ENCODE results near the gene MTHFSD.
A peak's percentile ranks its signal among the peaks of the same experiment; 100 is the strongest.
"Not testable (repeated sequence)": the region's sequence is repeated elsewhere in the genome, so short reads cannot be mapped to it uniquely, and the experiment has no call there.

Gene MTHFSD, protein sequence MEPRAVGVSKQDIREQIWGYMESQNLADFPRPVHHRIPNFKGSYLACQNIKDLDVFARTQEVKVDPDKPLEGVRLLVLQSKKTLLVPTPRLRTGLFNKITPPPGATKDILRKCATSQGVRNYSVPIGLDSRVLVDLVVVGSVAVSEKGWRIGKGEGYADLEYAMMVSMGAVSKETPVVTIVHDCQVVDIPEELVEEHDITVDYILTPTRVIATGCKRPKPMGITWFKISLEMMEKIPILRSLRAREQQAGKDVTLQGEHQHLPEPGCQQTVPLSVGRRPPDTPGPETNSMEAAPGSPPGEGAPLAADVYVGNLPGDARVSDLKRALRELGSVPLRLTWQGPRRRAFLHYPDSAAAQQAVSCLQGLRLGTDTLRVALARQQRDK

DNA sequence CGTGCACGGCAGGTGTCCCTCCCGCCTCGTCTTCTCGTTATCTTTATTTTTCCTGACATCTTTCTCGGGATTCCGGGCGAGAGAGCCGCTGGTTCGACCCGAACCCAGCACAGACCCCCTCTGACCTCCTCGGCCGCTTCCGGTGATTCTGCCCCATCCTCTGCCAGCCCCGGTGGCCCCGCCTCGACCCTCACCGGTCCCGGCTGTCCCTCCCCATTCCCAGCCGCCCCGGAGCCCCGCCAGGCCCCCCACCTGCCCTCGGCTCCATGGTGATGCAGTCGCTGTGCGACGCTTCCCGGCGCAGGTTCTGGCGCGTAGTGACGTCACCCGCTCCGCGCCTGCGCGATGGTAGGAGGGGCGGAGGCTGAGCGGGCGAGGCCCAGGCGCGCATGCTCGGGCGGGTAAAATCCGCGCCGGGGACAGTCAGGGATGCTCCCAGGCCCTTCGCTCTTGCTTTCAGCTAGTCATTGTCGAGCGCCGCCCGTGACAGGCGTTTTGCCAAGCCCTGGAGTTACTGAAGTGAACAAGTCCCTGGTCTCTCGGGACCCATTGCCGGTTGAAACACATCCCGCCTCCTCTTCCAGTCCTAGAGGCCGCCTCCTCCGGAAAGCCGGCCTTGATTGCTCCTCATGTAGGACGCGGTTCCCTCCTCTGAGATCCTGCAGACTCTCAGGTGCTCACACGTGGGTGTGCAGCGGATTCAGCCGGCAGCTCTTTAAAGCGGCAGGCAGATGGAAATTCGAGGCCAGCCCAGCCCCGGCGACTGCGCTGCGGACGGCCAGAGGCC lies at the start of gene MTHFSD:
Gene MTHFSD (minus strand): TSS at position 319 of the 787 bp plus-strand sequence. CDS start 51 bp downstream, at position 268.
- DNase-seq = peak; percentile 29 to 53

DNA sequence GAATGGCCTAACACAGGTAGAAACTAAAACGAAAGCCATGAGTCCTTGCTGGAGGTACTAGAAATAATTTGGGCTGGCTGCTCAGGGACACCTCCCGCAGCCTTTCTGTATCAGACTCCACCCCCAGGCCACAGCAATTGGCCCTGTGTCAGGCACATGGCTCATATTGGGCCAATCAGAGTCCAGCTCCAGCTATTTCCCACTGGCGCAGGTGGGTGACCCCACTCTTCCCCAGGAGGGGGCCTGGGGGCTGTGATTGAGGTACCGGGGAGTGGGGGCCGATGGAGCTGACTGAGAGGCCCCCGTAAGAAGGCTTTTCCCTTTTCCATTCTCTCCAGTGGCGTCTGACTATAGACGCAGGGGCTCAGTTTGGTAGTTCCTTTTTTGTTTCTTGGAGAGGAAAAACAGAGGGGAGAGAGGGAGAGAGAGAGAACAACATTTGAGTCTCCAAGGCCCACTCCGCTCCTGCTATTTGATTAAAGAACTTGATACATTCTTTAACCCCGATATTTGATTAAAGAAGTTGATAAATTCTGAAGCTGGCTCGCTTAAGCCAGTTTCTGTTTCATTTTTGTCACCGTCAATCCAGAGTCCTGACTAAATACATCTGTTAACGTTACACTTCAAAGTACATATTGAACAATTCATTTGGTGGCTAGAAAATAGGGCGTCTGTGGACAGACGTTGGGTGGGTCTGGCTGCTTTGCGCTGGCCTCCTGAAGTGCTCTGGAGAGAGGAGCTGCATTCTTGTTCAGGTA lies 49.6 kb upstream of the MTHFSD start:
- DNase-seq = no peak

DNA sequence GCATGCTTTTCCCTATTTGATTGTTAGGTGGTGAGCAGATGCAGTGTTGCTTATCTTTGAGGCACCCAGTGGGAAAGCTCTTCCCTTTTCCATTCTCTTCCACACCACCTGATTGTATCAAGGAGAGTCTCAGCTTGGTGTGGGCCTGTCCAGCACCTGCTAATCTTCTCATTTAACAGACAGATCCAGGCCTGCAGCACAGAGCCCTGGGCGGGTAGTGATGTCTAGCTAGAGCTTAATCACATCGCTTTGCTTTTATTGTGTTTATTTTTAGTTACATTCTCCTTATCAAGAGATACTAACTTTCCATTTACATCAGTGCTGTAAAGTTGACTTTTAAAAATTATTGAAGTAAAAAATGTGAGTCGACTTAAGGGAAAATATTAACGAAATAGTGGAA lies 47.5 kb upstream of the MTHFSD start:
- no peak for DNase-seq

DNA sequence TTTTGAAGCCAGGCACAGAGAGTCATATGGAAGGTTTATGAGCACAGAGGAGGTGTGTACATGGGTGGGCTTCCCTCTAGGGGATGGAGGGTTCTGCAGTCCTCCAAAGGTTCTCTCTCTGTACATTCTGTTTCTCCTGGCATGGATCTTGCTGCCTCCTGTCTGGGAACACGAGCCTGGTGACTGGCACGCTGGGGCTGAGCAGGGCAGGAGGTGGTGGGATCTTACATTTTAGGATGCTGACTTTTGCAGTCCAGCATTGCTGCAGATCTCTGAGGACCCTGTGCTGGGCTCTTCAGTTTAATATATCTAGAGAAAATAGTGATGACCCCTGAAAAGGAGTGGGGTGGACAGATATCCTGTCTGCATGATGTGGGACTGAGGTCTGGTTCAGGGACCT lies 46.3 kb upstream of the MTHFSD start:
- DNase-seq = no peak

DNA sequence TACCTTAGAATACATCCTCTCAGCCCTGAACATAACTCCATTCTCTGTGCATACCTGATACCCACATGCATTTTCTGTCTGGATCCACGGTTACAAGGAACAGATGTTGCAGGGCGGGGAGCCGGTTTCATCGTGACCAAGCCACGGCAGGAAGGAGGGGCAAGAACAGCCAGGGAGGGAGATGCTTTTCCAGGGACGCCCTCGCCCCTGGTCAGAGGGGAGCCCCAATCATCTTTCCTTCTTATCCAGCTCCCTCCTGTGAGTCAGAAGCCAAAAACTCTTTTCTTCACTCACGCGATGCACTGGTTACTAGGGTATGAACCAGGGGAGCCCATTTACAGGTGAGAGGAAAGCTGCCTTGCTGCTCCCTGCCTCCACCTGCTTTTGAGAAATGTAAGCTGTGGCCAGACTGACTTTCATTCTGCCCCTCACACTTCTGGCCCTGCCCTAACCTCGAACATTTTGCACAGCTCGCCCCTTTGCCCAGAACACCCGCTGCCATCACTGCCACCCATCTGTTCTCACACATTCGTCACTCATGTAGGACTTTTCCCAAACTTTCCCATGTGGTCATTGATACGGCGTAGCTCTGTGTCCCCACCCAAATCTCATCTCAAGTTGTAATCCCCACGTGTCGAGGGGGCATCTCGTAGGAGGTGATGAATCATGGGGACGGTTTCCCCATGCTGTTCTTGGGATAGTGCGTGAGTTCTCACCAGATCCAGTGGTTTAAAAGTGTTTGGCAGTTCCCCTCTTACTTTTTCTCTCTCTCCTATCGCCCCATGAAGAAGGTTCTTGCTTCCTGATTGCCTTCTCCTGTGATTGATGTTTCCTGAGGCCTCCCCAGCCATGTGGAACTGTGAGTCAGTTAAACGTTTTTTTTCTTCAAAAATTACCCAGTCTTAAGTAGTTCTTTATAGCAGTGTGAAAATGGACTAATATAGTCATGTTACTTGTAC lies 43.9 kb upstream of the MTHFSD start:
- DNase-seq = no peak

DNA sequence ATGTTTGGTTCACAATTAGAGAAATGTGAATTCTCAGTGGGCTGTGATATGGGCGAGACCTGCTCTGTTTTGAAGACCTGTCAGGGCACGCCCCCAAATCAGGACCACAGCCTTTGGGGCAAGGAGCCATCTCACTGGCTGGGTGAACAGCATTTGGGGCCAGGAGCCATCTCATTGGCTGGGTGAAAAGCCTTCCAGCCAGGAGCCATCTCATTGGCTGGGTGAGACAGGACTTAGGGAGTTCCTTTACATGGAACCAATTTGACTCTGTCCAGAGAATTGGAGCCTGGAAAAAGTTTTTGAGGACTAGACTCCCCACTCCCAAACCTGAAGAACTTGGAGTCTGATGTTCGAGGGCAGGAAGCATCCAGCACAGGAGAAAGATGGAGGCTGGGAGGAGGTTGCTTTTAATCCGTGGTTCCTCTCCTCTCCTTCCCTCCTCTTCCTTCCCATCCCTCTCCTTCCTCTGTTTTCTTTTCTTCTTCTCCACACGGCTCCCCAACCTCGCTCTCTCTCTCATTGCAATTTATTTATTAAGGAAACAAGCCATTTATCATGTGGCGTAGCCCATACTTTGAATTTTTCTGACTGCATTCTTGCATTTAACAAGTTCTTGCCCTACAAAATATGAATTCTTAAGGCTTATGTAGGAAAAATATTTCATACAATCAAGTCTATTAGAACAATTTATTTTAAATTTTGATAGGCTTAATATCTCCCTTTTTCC lies 43.0 kb upstream of the MTHFSD start:
- no peak for DNase-seq

DNA sequence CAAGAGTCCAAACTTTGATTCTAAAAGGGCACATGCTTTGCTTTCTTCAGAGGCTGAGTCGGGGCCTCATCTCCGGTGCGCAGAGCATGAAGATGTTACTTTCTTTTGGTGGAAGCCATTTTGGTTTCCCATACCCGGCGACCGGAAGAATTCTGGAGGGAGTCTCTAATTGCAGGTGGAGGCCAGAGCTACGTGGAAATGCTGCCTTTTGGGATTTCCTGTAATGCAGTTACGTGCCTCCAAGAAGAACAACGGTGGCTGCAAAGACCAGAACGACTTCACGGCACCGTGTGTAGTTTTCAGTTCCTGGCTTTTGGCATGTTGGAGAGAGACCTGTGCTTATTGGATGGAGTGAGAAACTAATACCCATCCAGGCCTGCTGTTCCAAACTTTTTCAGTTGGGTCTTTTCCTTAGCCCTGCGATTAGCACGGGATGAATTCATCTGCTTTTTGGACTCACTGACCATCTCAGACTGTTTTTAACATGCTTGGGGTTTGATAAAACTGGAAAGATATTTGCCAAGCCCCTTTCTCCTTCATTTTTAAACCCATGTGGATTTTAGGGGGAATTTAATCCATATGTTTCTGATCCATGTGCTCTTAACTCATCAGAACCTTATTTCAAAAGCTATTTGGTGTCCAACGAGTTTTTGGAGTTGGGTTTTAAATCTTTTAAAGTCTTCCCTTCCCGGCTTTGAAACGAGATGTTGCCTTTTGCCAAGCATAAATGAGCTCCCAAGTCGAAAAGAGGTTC lies 42.3 kb upstream of the MTHFSD start:
- DNase-seq = no peak

DNA sequence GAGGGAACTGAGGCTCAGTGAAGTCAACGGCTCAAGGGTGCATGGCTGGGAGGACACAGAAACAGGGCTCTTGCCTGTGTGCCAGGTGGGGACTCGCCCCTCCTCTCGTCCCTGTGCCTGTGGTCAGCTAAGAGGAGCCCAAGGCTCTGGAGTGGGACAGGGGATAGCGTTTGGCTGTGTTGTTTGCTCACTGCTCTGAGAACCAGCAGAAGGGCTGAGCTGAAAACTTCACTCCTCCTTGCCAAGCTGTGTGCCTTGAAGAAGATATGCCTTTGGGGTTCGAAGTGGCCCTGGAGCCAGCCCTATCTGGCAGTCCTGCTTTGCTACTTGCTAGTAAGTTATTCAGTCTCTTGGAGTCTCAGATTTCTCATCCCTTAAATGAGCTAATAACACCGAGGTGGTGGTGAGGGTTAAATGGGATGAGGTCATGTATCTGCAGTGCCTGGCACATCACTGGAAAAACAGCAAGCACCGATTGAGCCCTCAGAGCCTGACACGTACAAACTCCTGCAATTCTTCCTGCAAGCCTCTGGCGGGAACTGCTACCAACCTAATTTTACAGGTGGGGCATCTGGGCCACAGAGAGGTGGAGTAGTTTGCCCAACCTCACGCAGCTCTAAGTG lies 41.1 kb upstream of the MTHFSD start:
- no peak for DNase-seq

DNA sequence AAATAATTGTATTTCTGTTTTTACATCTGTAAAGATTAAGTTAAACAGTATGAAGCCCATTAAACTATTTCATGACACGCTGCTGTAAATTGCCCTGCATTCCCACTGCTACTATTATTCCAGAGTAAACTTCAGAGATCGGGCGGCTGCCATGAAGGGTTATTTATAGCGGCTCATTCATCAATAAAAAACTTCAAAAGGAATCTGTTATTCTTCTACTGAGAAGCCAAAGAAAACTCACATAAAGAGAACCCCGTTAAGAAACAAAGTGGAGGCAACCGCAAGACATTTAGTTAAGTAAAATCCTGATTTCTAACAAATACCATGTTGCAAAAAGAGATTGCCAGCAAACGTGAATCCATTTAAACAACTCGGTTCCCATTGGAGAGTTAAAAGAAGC lies 39.7 kb upstream of the MTHFSD start:
- DNase-seq = no peak

DNA sequence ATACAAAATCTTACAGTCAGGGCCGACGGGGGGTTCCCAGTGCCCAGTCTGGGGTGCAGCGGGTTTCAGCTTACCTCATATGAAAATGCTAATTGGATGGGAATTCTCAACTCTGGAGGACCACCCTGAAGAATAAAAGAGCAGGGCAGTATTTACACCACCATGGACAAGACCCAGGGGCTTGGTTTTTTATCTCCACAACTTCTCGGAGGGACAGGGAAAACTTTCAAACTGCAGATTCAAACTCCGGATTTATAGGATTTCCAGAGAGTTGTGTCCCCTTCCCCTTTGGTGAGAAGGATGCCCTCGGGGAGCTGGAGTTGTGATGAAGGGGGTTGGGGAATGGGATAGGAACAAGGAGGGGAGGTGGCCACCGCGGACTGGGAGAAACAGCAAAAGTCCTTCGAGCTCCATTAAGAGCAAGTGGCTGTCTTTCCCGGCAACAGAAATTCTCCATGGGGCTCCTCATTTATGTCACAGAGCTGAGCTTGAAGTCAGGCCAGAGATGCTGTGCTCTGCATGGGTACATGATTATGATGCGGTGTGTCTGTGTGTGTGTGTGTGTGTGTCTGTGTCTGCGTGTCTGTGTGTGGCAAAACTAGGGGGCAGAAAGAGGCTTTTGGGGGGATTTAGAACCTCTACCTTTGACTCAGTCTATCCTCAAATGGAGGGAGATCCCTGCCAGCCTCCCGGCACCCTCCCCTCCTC lies 39.0 kb upstream of the MTHFSD start:
- DNase-seq = no peak

DNA sequence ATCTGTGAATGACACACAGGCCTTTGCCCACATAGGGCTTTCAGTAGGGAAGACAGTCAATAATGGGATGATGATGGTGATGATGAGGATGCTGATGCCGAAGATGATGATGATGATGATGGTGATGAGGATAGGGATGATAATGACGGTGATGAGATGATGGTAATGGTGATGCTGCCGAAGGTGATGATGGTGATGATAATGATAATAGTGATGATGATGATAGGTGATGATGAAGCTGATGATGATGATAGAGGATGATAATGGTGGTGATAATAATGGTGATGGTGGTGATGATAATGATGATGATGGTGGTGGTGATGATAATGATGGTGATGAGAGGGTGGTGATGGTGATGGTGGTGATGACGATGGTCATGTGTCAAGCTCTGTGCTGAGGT lies 36.2 kb upstream of the MTHFSD start:
- DNase-seq = no peak

DNA sequence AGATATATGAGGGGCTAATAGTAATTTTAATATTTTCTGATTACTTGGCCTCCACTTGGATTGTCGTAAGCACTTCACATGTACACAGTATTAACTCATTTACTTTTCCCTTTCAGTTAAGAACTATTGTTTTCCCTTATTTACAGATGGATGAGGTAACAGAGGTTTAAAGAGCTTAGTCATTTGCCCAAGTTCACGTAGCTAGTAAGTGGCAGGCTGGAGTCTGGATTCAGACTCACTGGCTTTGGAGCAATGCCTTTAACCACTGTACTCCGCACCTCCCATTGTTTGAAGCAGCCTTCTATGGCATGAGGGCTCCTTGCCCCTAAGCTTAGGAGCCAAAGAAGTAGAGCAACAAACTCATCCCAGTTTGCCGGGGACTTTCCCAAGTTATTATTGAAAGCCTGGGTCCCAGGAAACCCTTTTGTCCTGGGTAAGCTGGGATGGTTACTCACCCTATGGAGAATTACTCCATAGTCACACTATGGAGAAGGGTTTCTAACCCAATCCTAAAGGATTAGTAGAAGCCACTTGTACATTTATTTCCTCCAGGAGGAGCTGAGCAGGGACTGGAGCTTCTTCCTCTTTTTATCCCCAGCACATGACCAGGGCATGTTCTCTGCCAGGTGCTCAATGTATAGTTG lies 35.6 kb upstream of the MTHFSD start:
- DNase-seq = no peak

DNA sequence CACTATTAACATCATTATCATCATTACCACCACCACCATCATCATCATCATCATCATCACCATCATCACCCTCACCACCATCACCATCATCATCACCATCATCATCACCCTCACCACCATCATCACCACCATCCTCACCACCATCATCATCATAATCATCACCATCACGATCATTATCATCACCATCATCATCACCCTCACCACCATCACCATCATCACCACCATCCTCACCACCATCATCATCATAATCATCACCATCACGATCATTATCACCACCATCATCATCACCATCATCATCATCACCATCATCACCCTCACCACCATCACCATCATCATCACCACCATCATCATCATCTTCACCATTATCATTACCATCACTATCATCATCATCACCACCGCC lies 32.9 kb upstream of the MTHFSD start:
- not testable (repeated sequence) for DNase-seq

DNA sequence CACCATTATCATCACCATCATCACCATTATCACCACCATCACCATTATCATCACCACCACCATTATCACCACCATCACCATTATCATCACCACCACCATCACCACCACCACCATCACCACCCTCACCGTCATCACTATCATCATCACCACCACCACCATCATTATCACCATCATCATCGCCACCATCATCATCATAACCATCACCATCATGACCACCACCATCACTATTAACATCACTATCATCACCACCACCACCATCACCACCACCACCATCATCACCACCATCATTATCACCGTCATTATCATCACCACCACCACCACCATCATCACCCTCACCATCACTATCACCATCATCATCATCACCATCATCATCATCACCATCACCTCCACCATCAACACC lies 32.5 kb upstream of the MTHFSD start:
- no peak for DNase-seq

DNA sequence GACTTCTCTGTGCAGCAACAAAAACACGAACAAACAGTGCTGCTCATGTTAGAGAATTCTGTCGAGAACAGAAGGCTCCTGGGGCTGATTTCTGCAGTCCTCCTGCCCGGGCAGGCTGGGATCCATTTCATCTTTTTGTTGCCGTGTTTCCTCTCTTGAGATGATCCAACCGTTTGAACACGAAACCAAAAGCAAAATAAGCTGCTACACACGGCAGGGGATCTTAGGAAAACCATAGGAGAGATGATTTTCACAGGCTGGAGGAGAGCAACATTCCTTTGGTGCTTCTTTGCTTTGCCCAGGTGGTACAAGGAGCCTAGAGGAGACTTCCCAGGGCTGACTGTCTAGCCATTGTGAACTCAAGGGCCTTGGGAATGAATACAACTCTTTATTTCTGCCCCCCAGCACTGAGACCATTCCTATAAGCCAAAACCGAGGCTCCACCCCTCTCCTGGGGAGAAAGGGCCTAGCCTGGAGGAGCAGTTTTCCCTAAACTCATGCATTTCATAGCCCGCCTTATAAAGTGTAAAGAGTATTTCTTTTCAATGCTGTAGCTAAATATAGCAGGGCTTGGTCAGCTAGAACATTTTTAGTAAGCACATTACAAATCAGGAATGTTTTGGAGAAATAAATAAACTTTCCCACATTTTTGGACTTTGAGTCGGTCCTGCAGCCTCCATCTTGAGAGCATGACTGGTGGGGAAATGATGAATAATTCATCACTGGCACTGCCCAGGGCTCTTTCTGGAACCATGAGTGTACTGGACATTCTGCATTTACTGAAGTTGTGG lies 31.0 kb upstream of the MTHFSD start:
- no peak for DNase-seq

DNA sequence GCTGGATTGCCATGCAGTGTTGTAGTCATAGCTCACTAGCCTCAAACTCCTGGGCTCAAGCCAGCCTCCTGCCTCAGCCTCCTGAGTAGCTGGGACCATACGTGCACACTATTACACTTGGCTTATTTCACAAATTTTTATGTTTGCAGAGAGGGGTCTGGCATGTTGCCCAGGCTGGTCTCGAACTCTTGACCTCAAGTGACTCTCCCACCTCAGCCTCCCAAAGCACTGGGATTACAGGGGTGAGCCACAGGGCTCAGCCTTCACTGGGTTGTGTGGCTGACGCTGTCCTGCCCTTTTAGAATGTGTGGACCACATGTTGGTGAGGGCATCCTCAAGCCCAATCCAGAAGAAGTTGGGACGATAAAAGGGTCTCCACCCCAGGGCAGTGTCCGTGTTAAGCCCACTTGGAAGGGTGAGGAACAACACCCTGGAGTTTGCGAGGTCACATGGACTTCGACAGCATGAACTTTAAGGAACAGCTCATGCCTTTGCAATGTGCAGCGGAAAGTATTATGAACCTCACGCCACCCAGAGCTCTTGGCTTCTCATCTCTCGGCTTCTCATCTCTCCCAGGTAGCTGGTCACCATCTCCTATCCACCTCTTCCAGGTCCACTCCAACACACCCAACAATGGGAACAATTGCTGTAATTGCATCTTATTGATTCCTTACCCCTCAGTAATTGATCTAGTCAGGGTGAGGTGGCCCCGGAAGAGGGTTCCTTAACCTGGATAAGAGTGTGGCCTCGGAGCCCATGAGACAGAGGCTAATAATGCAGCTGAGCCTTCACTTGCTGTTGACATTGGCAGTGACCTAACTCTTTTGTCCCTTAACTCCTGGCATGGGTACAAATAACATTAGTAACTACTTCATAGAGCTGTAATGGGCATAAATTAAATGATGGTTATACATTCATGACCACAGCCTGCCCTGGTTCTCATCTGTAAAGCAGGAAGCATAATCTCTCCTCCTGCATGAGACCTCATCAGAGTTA lies 30.0 kb upstream of the MTHFSD start:
- DNase-seq = no peak

Data from cerebellar nuclear complex (tissue), 1 donor.